Hepatocyte (in vitro differentiated cells): Measurements from ENCODE around the gene TEPSIN. TPM values are rescaled to one million over a fixed set of nuclear protein-coding genes. Genes with fewer than 3 reads are reported as not detected.

Experiments
- DNase-seq: peaks from one replicate; pipeline ENCODE4 v3.0.0-alpha.2; 2016; ENCODE audit warnings: low spot score
- H2AFZ ChIP-seq: fragments of 200-600 bp; sonication (generic); 2 replicates; pipeline ENCODE4 v1.6.0; 2016; ENCODE audit warnings: antibody characterized with exemption, mild to moderate bottlenecking
- H3K27ac ChIP-seq: fragments of 200-600 bp; sonication (generic); 2 replicates; pipeline ENCODE4 v1.5.1; 2016; ENCODE audit warnings: mild to moderate bottlenecking
- H3K27me3 ChIP-seq: fragments of 200-600 bp; sonication (generic); 2 replicates; pipeline ENCODE4 v1.6.1; 2016
- H3K36me3 ChIP-seq: fragments of 200-600 bp; sonication (generic); replicated peaks from 2 replicates; pipeline ENCODE4 v1.5.1; 2016; ENCODE audit warnings: low read depth; ENCODE audit not compliant: insufficient read depth
- H3K4me1 ChIP-seq: fragments of 200-600 bp; sonication (generic); 2 replicates; pipeline ENCODE4 v1.5.1; 2016; ENCODE audit warnings: mild to moderate bottlenecking, moderate library complexity; ENCODE audit not compliant: insufficient read depth
- H3K4me2 ChIP-seq: fragments of 200-600 bp; sonication (generic); 2 replicates; pipeline ENCODE4 v1.6.0; 2016
- H3K4me3 ChIP-seq: fragments of 200-600 bp; sonication (generic); 2 replicates; pipeline ENCODE4 v1.5.1; 2016; ENCODE audit warnings: mild to moderate bottlenecking
- H3K79me2 ChIP-seq: fragments of 200-600 bp; sonication (generic); 2 replicates; pipeline ENCODE4 v1.6.0; 2017; ENCODE audit warnings: mild to moderate bottlenecking
- H3K9me2 ChIP-seq: fragments of 200-600 bp; sonication (generic); replicated peaks from 2 replicates; pipeline ENCODE4 v1.6.0; 2017; ENCODE audit warnings: mild to moderate bottlenecking; ENCODE audit not compliant: insufficient read depth
- H3K9me3 ChIP-seq: fragments of 200-600 bp; sonication (generic); 2 replicates; pipeline ENCODE4 v1.5.1; 2016; ENCODE audit warnings: low read depth, mild to moderate bottlenecking
- H4K20me1 ChIP-seq: fragments of 200-600 bp; sonication (generic); 2 replicates; pipeline ENCODE4 v1.6.0; 2016; ENCODE audit warnings: mild to moderate bottlenecking; ENCODE audit not compliant: insufficient read depth, poor library complexity, severe bottlenecking
- EZH2 ChIP-seq: fragments of 200-600 bp; sonication (generic); IDR thresholded peaks from 2 replicates; pipeline ENCODE4 v1.6.1; 2016; ENCODE audit warnings: antibody characterized with exemption, mild to moderate bottlenecking, borderline replicate concordance
- EZH2phosphoT487 ChIP-seq: fragments of 200-600 bp; sonication (generic); IDR thresholded peaks from one replicate; pipeline ENCODE4 v1.6.1; 2018; ENCODE audit warnings: antibody characterized with exemption, mild to moderate bottlenecking, low read depth, moderate library complexity; ENCODE audit not compliant: unreplicated experiment, severe bottlenecking
- WGBS: methylation state at CpG from one replicate; pipeline ENCODE4 v1.1.6; 2016; ENCODE audit warnings: low lambda C conversion rate; ENCODE audit errors: missing lambda C conversion rate; 5-methylcytosine and 5-hydroxymethylcytosine counted together
- polyA plus RNA-seq: library from polyadenylated mRNA; unstranded; fragments of >200 nt; fragmentation: Nextera tagmentation; extraction: Ambion mirVana; gene quantifications from 2 replicates; pipeline ENCODE4 v1.2.1, GENCODE V29; 2016
- total RNA-seq: library from RNA; depleted of rRNA; stranded (reverse); fragments of >200 nt; gene quantifications from 2 replicates; pipeline ENCODE4 v1.2.3, GENCODE V29; 2014
- TF ChIP-seq, protein P1 (sequence below): fragments of 200-600 bp; sonication (generic); IDR thresholded peaks from 2 replicates; pipeline ENCODE4 v1.5.1; 2016; ENCODE audit warnings: antibody characterized with exemption, mild to moderate bottlenecking; ENCODE audit not compliant: poor library complexity

The TEPSIN gene
- total and polyA plus RNA-seq, 2 experiments from 2014 or later, result 34.1 to 44.3 TPM

- Histone ChIP-seq H3K36me3 (no peaks in the 10 kb centered on the region), H3K79me2 (no peaks in the 10 kb centered on the region), H3K4me1 (no peaks in the 10 kb centered on the region), H3K27ac (no peak overlapping the region), H3K4me2 (no peak overlapping the region), H3K27me3 (no peaks in the 10 kb centered on the region), H2AFZ (no peak overlapping the region), H4K20me1 (no peaks in the 10 kb centered on the region), H3K9me2 (no peaks in the 10 kb centered on the region), H3K9me3 (no peaks in the 10 kb centered on the region), H3K4me3 (no peak overlapping the region)
- TF ChIP-seq, protein P1, sequence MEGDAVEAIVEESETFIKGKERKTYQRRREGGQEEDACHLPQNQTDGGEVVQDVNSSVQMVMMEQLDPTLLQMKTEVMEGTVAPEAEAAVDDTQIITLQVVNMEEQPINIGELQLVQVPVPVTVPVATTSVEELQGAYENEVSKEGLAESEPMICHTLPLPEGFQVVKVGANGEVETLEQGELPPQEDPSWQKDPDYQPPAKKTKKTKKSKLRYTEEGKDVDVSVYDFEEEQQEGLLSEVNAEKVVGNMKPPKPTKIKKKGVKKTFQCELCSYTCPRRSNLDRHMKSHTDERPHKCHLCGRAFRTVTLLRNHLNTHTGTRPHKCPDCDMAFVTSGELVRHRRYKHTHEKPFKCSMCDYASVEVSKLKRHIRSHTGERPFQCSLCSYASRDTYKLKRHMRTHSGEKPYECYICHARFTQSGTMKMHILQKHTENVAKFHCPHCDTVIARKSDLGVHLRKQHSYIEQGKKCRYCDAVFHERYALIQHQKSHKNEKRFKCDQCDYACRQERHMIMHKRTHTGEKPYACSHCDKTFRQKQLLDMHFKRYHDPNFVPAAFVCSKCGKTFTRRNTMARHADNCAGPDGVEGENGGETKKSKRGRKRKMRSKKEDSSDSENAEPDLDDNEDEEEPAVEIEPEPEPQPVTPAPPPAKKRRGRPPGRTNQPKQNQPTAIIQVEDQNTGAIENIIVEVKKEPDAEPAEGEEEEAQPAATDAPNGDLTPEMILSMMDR, result no peak
- TF ChIP-seq EZH2, result no peak
- TF ChIP-seq EZH2phosphoT487, result no peak
- 99% methylated on average over 22 of the region's 28 CpGs for WGBS
- no peak for DNase-seq
Observed at GRCh38 chr17:81190591-81190990, 48.3 kb downstream of the TEPSIN start.

GRCh38 chr17:81189670-81190530 lies 49.0 kb downstream of the TEPSIN start:
- TF ChIP-seq, protein P1, result peak; percentile 7
- TF ChIP-seq EZH2, result no peak
- Histone ChIP-seq H4K20me1 (no peaks in the 10 kb centered on the region), H3K4me3 (no peak overlapping the region), H3K9me2 (no peaks in the 10 kb centered on the region), H3K27ac (no peak overlapping the region), H3K36me3 (no peaks in the 10 kb centered on the region), H3K27me3 (no peaks in the 10 kb centered on the region), H3K4me1 (no peaks in the 10 kb centered on the region), H3K4me2 (no peak overlapping the region), H2AFZ (no peak overlapping the region), H3K9me3 (no peaks in the 10 kb centered on the region), H3K79me2 (no peaks in the 10 kb centered on the region)
- 84% methylated on average over 26 of the region's 27 CpGs for WGBS
- no peak for DNase-seq

DNA sequence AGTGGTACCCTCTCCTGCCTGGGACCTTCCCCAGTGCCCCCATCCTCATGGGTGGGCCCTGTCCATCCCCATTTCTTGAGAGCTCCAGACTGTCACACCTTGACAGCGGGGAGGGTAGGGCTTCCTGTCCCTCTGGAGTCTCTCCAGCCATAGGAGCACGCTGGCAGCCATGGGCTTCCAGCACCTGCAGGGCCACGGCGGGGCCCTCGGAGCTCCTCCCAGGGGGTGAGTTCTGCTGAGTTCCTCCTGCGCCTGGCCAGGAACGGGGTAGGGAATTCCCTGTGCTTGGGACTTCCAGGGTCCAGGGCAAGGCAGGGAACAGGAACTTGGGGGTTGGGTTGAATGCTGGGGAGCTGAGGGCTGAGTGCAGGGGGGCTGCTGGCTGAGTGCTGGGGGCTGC lies 49.8 kb downstream of the TEPSIN start:
- Histone ChIP-seq H3K4me3 (no peak overlapping the region), H2AFZ (no peak overlapping the region), H4K20me1 (no peaks in the 10 kb centered on the region), H3K36me3 (no peaks in the 10 kb centered on the region), H3K27ac (no peak overlapping the region), H3K4me2 (no peak overlapping the region), H3K9me2 (no peaks in the 10 kb centered on the region), H3K9me3 (no peaks in the 10 kb centered on the region), H3K79me2 (no peaks in the 10 kb centered on the region), H3K27me3 (no peaks in the 10 kb centered on the region), H3K4me1 (no peaks in the 10 kb centered on the region)
- 97% methylated on average over 7 of the region's 7 CpGs for WGBS
- TF ChIP-seq EZH2 (no peak), EZH2phosphoT487 (no peak)
- TF ChIP-seq, protein P1, result no peak
- no peak for DNase-seq

DNA sequence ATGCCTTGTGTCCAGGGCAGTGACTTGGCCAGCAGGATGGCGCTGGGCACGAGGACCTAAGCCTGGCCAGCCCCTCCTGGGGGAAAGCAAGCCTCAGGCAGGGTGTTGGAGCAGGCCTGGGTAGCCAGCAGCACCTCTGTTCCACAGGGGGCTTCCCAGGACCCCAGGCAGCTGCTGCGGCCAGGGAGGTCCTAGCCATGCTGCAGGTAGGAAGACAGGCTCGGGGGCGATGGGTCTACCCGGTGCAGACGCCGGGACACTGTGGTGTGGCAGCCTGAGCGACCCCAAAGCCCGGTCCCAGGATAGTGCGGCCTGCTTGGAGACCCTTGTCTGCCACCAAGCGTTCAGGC lies 50.4 kb downstream of the TEPSIN start:
- DNase-seq, result no peak

More for the DNA sequence above, 50.4 kb downstream of the TEPSIN start:
- no peaks in the 10 kb centered on the region for H3K36me3 ChIP-seq
- no peak overlapping the region for H2AFZ ChIP-seq
- H3K27me3 ChIP-seq, result no peaks in the 10 kb centered on the region
- no peak overlapping the region for H3K27ac ChIP-seq
- no peaks in the 10 kb centered on the region for H3K4me1 ChIP-seq
- no peaks in the 10 kb centered on the region for H4K20me1 ChIP-seq
- H3K9me2 ChIP-seq, result no peaks in the 10 kb centered on the region
- H3K79me2 ChIP-seq, result no peaks in the 10 kb centered on the region
- WGBS, result 97% methylated on average over 12 of the region's 12 CpGs
- no peak overlapping the region for H3K4me2 ChIP-seq
- no peak overlapping the region for H3K4me3 ChIP-seq
- TF ChIP-seq EZH2phosphoT487 (no peak), EZH2 (no peak)
- TF ChIP-seq, protein P1, result no peak
- no peaks in the 10 kb centered on the region for H3K9me3 ChIP-seq
